ENCODE measurements around the gene NUP210L. TPM values are rescaled to one million over a fixed set of nuclear protein-coding genes. Genes with fewer than 3 reads are reported as not detected.
"Not testable (repeated sequence)": the region's sequence is repeated elsewhere in the genome, so short reads cannot be mapped to it uniquely, and the experiment has no call there.

Gene NUP210L
- total RNA-seq, 3 donors from 2014 or later = 0.06 TPM; not detected in 2

DNA sequence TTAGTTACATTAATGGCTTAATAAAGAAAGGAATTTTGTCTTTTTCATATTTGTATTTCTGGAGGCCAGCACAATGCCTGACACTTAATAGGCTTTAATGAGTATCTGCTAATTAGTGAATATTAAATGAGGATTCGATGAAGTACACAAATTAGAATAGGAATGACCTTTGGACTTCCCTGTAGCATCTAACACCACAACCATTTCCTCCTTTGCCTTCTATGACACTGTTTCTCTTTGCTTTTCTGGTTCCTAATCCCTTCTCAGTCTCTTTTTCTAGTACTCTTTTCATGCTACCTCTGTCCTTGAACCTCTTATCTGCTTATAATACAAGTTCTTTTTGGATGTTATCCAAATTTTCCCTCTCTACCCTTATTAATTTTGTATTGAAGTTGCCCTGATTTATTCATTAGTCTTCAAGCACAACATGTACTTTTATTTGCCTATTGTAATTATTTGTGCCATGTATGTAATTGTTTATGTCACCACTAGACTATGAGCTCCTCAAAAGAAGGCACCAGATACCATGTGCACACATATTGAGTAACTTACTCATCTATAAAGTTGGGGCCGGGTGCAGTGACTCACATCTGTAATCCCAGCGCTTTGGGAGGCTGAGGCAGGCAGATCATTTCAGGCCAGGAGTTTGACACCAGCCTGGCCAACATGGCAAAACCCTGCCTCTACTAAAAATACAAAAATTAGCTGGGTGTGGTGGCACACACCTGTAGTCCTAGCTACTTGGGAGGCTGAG lies 140.5 kb downstream of the NUP210L start:
- intact Hi-C loops (cut with DNase I, micrococcal nuclease) = no loop called here
- DNase-seq = no peak
- H3K4me3 ChIP-seq = no peak overlapping the region

DNA sequence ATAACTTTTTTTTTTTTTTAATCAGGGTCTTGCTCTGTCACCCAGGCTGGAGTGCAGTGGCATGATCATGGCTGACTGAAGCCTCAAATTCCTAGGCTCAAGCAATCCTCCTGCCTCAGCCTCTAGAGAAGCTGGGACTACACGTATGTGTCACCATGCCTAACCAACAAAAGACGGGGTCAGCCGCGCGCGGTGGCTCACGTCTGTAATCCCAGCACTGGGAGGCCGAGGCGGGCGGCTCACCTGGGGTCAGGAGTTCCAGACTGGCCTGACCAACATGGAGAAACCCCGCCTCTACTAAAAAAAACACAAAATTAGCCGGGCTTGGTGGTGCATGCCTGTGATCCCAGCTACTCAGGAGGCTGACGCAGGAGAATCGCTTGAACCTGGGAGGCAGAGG lies 142.3 kb downstream of the NUP210L start:
- H3K4me3 ChIP-seq; H3K36me3 ChIP-seq (ENCODE audit: low read depth); ATAC-seq; H3K9me3 ChIP-seq; intact Hi-C loops (cut with DNase I, micrococcal nuclease); H3K4me1 ChIP-seq (ENCODE audit: low read depth); DNase-seq: not testable (repeated sequence)

More for the DNA sequence above, 140.5 kb downstream of the NUP210L start:
- peak; percentile 34 for ATAC-seq
- Histone ChIP-seq H3K36me3 (ENCODE audit: low read depth) (no peaks in the 10 kb centered on the region), H3K4me1 (ENCODE audit: low read depth) (no peaks in the 10 kb centered on the region), H3K9me3 (no peaks in the 10 kb centered on the region)
- TF ChIP-seq, protein P1, sequence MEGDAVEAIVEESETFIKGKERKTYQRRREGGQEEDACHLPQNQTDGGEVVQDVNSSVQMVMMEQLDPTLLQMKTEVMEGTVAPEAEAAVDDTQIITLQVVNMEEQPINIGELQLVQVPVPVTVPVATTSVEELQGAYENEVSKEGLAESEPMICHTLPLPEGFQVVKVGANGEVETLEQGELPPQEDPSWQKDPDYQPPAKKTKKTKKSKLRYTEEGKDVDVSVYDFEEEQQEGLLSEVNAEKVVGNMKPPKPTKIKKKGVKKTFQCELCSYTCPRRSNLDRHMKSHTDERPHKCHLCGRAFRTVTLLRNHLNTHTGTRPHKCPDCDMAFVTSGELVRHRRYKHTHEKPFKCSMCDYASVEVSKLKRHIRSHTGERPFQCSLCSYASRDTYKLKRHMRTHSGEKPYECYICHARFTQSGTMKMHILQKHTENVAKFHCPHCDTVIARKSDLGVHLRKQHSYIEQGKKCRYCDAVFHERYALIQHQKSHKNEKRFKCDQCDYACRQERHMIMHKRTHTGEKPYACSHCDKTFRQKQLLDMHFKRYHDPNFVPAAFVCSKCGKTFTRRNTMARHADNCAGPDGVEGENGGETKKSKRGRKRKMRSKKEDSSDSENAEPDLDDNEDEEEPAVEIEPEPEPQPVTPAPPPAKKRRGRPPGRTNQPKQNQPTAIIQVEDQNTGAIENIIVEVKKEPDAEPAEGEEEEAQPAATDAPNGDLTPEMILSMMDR (IDR thresholded peaks at IDR 0.05) = no peak

DNA sequence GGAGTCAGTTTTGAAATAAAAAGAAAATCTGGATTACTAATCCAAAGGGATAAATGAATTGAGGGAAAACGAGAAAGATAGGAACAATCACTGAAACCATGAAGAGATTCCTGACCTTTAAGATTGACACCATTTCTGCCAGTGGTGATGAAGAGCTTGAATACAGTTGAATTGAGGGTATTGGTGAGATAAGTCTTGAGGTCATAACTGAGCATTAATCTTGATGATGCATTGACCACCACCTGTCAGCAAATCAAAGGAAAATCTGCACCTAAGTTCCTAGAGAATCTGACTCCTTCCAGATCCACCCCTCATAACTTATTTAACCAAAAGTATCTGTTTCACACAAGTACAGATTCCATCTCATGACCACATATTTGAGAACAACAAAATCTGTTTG lies 142.7 kb downstream of the NUP210L start:
- TF ChIP-seq, protein P1 (IDR thresholded peaks at IDR 0.05) = no peak
- ATAC-seq (no peak), DNase-seq (no peak)
- H3K4me3 ChIP-seq = no peak overlapping the region
- no peaks in the 10 kb centered on the region for H3K36me3 ChIP-seq (ENCODE audit: low read depth)
- H3K9me3 ChIP-seq = no peaks in the 10 kb centered on the region
- intact Hi-C loops (cut with DNase I, micrococcal nuclease) = no loop called here
- no peaks in the 10 kb centered on the region for H3K4me1 ChIP-seq (ENCODE audit: low read depth)

DNA sequence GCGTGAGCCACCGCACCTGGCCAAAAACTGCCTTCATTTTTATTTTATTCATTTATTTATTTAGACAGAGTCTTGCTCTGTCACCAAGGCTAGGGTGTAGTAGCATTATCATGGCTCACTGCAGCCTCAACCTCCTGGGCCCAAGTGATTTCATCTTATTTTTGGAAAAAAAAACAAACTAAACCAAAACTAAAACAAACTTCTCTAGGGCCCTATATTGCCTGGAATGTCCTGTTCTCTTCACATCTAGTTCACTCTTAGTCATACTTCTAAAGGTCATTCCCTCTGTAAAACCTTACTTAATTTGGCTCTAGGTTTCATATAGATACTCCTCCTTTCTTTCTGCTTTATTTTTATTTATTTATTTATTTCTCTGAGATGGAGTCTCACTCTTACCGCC lies 148.7 kb downstream of the NUP210L start:
- TF ChIP-seq, protein P1 (IDR thresholded peaks at IDR 0.05) = no peak
- intact Hi-C loops (cut with DNase I, micrococcal nuclease) = no loop called here
- no peaks in the 10 kb centered on the region for H3K4me1 ChIP-seq (ENCODE audit: low read depth)
- H3K9me3 ChIP-seq = no peaks in the 10 kb centered on the region
- H3K4me3 ChIP-seq = no peak overlapping the region
- ATAC-seq (no peak), DNase-seq (no peak)
- H3K36me3 ChIP-seq (ENCODE audit: low read depth) = no peaks in the 10 kb centered on the region

DNA sequence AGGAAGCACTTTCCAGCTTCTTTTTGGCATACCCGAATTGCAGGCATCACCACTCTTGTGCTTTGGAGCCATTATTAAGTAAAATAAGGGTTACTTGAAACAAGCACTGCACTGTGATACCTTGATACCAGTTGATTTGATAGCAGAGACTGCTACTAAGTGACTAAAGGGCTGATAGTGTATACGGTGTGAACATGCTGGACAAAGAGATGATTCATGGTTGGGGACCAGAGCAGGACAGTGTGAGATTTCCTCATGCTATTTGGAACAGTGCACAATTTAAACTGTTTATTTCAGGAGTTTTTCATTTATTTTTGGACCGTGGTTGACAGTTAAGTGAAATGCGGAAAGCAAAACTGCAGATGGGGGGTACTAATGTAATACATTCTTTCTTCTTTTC lies 154.5 kb downstream of the NUP210L start:
- DNase-seq (no peak), ATAC-seq (no peak)
- Histone ChIP-seq H3K4me1 (ENCODE audit: low read depth) (no peaks in the 10 kb centered on the region), H3K9me3 (no peaks in the 10 kb centered on the region), H3K4me3 (no peak overlapping the region), H3K36me3 (ENCODE audit: low read depth) (no peaks in the 10 kb centered on the region)
- intact Hi-C loops (cut with DNase I, micrococcal nuclease) = no loop called here
- TF ChIP-seq, protein P1 (IDR thresholded peaks at IDR 0.05) = no peak

DNA sequence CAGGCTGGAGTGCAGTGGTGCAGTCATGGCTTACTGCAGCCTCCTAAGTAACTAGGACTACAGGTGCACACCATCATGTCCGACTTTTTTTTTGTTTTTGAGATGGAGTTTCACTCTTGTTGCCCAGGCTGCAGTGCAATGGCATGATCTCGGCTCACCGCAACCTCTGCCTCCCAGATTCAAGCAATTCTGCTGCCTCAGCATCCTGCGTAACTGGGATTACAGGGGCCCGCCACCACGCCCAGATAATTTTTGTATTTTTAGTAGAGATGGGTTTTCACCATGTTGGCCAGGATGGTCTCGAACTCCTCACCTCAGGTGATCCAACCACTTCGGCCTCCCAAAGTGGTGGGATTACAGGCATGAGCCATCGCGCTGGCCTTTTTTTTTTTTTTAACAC lies 158.0 kb downstream of the NUP210L start:
- peaks cover 12% of the 10 kb centered on the region for H3K4me1 ChIP-seq (ENCODE audit: low read depth)
- H3K4me3 ChIP-seq; ATAC-seq; DNase-seq; H3K9me3 ChIP-seq; H3K36me3 ChIP-seq (ENCODE audit: low read depth); intact Hi-C loops (cut with DNase I, micrococcal nuclease): not testable (repeated sequence)

DNA sequence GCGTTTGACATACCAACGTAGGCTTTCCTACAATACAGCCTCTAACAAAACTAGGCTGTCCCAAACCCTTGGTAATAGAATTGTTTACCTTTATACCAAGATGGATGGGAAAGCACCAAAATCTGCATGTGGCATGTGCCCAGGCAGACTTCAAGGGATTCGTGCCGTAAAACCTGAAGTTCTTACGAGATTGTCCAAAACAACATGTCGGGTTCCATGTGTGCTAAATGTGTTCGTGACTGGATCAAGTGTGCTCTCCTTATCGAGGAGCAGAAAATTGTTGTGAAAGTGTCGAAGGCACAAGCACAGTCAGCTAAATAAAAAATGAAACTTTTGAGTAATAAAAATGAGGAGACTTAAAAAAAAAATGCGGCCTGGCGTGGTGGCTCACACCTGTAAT lies 159.2 kb downstream of the NUP210L start:
- Histone ChIP-seq H3K4me1 (ENCODE audit: low read depth) (peaks cover 17% of the 10 kb centered on the region), H3K4me3 (no peak overlapping the region), H3K36me3 (ENCODE audit: low read depth) (no peaks in the 10 kb centered on the region), H3K9me3 (no peaks in the 10 kb centered on the region)
- DNase-seq = no peak
- no peak for ATAC-seq
- TF ChIP-seq, protein P1 (IDR thresholded peaks at IDR 0.05) = no peak
- intact Hi-C loops (cut with DNase I, micrococcal nuclease) = no loop called here
